Sigmoid colon (tissue), 4 donors: ENCODE results near the gene SPTBN4.

Experiments used
- EP300 ChIP-seq, 4 donors: sonication (generic); formaldehyde crosslinking; IDR thresholded peaks; one replicate each; pipeline ENCODE4 v1.6.1; 2017; ENCODE audit warnings: antibody characterized with exemption in 4 of 4
- POLR2A ChIP-seq, 2 donors: fragments of 450-650 bp; IDR thresholded peaks; one replicate each; pipeline ENCODE4 v1.6.1; 2016; ENCODE audit warnings: antibody characterized with exemption in 2 of 2, mild to moderate bottlenecking in 2 of 2, moderate library complexity in 2 of 2
- POLR2AphosphoS5 ChIP-seq, 4 donors: sonication (generic); formaldehyde crosslinking; IDR thresholded peaks; one replicate each; pipeline ENCODE4 v1.6.1; 2017; ENCODE audit warnings: antibody characterized with exemption in 4 of 4
- TF ChIP-seq, protein P1 (sequence below), 4 experiments: fragments of 450-650 bp in 3 of 4; fragments of 200-600 bp in 1 of 4; IDR thresholded peaks; one replicate each; pipeline ENCODE4 v1.5.1; 2016 to 2019; ENCODE audit warnings: antibody characterized with exemption in 4 of 4, mild to moderate bottlenecking in 3 of 4, moderate library complexity in 2 of 4

DNA sequence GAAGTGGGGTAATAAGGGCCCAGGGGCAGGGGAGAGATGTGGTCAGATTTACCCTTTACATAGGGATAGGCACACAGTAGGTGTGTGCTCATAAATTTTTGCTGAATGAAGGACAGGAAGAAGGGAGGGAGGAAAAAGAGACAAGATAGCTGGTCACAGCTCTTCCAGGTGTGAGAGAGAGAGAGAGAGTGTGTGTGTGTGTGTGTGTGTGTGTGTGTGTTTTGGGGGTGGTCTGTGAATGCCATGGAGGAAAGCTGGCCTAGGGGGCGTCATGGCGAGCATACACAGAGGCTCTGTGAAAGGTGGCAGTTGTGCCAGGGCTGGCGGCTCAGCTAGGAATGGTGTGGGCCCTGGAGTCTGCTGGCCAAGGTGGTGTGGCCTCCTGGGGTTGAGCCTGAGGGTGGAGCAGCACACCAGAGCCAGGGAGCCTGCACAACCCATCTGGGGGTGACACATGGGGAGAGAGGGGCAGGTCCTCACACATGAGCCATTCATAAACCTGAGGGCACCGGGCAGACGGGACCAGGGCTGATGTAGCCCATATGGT is 47.7 kb upstream of the SPTBN4 start:
- TF ChIP-seq, protein P1, sequence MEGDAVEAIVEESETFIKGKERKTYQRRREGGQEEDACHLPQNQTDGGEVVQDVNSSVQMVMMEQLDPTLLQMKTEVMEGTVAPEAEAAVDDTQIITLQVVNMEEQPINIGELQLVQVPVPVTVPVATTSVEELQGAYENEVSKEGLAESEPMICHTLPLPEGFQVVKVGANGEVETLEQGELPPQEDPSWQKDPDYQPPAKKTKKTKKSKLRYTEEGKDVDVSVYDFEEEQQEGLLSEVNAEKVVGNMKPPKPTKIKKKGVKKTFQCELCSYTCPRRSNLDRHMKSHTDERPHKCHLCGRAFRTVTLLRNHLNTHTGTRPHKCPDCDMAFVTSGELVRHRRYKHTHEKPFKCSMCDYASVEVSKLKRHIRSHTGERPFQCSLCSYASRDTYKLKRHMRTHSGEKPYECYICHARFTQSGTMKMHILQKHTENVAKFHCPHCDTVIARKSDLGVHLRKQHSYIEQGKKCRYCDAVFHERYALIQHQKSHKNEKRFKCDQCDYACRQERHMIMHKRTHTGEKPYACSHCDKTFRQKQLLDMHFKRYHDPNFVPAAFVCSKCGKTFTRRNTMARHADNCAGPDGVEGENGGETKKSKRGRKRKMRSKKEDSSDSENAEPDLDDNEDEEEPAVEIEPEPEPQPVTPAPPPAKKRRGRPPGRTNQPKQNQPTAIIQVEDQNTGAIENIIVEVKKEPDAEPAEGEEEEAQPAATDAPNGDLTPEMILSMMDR (IDR thresholded peaks at IDR 0.05): no peak
- TF ChIP-seq POLR2AphosphoS5 (IDR thresholded peaks at IDR 0.05): no peak
- no peak for TF ChIP-seq EP300 (IDR thresholded peaks at IDR 0.05)
- TF ChIP-seq POLR2A (IDR thresholded peaks at IDR 0.05): no peak
